Peyer's patch (tissue), 4 donors: Measurements from ENCODE around the gene PKLR. TPM values are rescaled to one million over a fixed set of nuclear protein-coding genes. Genes with fewer than 3 reads are reported as not detected.
A peak's percentile ranks its signal among the peaks of the same experiment; 100 is the strongest.

ENCODE experiments used
- DNase-seq, 3 donors: peaks; one replicate each; pipeline ENCODE4 v3.0.0-alpha.2; 2017 to 2019
- H3K27ac ChIP-seq, 4 donors: fragments of 200-600 bp; sonication (generic); one replicate each; pipeline ENCODE4 v1.5.1; 2016 to 2019
- H3K27me3 ChIP-seq, 2 donors: fragments of 200-600 bp; sonication (generic); one replicate each; pipeline ENCODE4 v1.5.1; 2019
- H3K36me3 ChIP-seq, 3 donors: fragments of 200-600 bp; sonication (generic); one replicate each; pipeline ENCODE4 v1.5.1; 2016 to 2019
- H3K4me1 ChIP-seq, 4 donors: fragments of 200-600 bp; sonication (generic); one replicate each; pipeline ENCODE4 v1.5.1; 2016 to 2019
- H3K4me3 ChIP-seq, 4 donors: fragments of 200-600 bp; sonication (generic); 1 replicate in 3 of 4; 2 replicates in 1 of 4; pipeline ENCODE4 v1.5.1; 2016 to 2019; ENCODE audit warnings: mild to moderate bottlenecking in 1 of 4
- H3K9me3 ChIP-seq, 4 donors: fragments of 200-600 bp; sonication (generic); one replicate each; pipeline ENCODE4 v1.5.1; 2016 to 2019; ENCODE audit warnings: mild to moderate bottlenecking in 1 of 4
- CTCF ChIP-seq, 6 experiments: fragments of 450-650 bp in 4 of 6; fragments of 200-600 bp in 2 of 6; sonication (generic) in 1 of 6; IDR thresholded peaks; one replicate each; pipeline ENCODE4 v1.5.1; 2017 to 2019; ENCODE audit warnings: antibody characterized with exemption in 6 of 6, mild to moderate bottlenecking in 3 of 6, moderate library complexity in 1 of 6
- POLR2A ChIP-seq, 2 donors: fragments of 450-650 bp; IDR thresholded peaks; one replicate each; pipeline ENCODE4 v1.5.1; 2017; ENCODE audit warnings: antibody characterized with exemption in 2 of 2, mild to moderate bottlenecking in 2 of 2, moderate library complexity in 2 of 2
- total RNA-seq, 4 donors: library from RNA; depleted of rRNA; stranded (reverse); fragments of >200 nt; gene quantifications; one replicate each; pipeline ENCODE4 v1.1.0, GENCODE V29; 2016

PKLR gene
- total RNA-seq, 4 donors from 2014 or later, result 35.7 to 50.5 (median 36.2) TPM; not detected in 1

- no peaks in the 10 kb centered on the region for H3K9me3 ChIP-seq
- H3K4me1 ChIP-seq, result peaks cover 4 to 27% (median 17%) of the 10 kb centered on the region in 4 donors
- TF ChIP-seq CTCF (IDR thresholded peaks at IDR 0.05), result no peak
- TF ChIP-seq POLR2A (IDR thresholded peaks at IDR 0.05), result no peak
- no peaks in the 10 kb centered on the region for H3K27me3 ChIP-seq
- no peak overlapping the region for H3K4me3 ChIP-seq
- H3K27ac ChIP-seq, result no peak overlapping the region
- H3K36me3 ChIP-seq, result peaks cover 0 to 10% (median 0%) of the 10 kb centered on the region in 3 donors
- no peak for DNase-seq
Measured at GRCh38 chr1:155253208-155253607, 48.0 kb downstream of the PKLR start.

GRCh38 chr1:155251566-155251965 is 49.7 kb downstream of the PKLR start:
- peaks cover 0 to 8% (median 0%) of the 10 kb centered on the region in 3 donors for H3K36me3 ChIP-seq
- no peaks in the 10 kb centered on the region for H3K27me3 ChIP-seq
- no peak overlapping the region for H3K4me3 ChIP-seq
- peaks cover 4 to 27% (median 17%) of the 10 kb centered on the region in 4 donors for H3K4me1 ChIP-seq
- no peaks in the 10 kb centered on the region for H3K9me3 ChIP-seq
- no peak for DNase-seq
- TF ChIP-seq CTCF (IDR thresholded peaks at IDR 0.05) (no peak), POLR2A (IDR thresholded peaks at IDR 0.05) (no peak)
- no peak overlapping the region for H3K27ac ChIP-seq

GRCh38 chr1:155250633-155251449 is 50.4 kb downstream of the PKLR start:
- no peaks in the 10 kb centered on the region for H3K27me3 ChIP-seq
- peaks cover 1 to 27% (median 17%) of the 10 kb centered on the region in 4 donors for H3K4me1 ChIP-seq
- peak overlapping the region in 3 of 4 donors; percentile 29 to 68 (median 37) for H3K27ac ChIP-seq
- H3K9me3 ChIP-seq, result no peaks in the 10 kb centered on the region
- TF ChIP-seq POLR2A (IDR thresholded peaks at IDR 0.05), result no peak
- peak; percentile 99 to 100 (median 100) for TF ChIP-seq CTCF (IDR thresholded peaks at IDR 0.05)
- DNase-seq, result peak; percentile 91 to 96 (median 95)
- H3K36me3 ChIP-seq, result peaks cover 0 to 8% (median 0%) of the 10 kb centered on the region in 3 donors
- H3K4me3 ChIP-seq, result peak overlapping the region; percentile 33 to 50 (median 43)

GRCh38 chr1:155250246-155250632 is 51.0 kb downstream of the PKLR start:
- Histone ChIP-seq H3K4me3 (peak overlapping the region; percentile 33 to 50 (median 43)), H3K27ac (peak overlapping the region in 3 of 4 donors; percentile 29 to 68 (median 37))
- no peak for DNase-seq

More at GRCh38 chr1:155250246-155250632, 51.0 kb downstream of the PKLR start:
- H3K36me3 ChIP-seq, result peaks cover 0 to 8% (median 0%) of the 10 kb centered on the region in 3 donors
- no peaks in the 10 kb centered on the region for H3K9me3 ChIP-seq
- H3K27me3 ChIP-seq, result no peaks in the 10 kb centered on the region
- TF ChIP-seq CTCF (IDR thresholded peaks at IDR 0.05), result no peak
- TF ChIP-seq POLR2A (IDR thresholded peaks at IDR 0.05), result no peak
- H3K4me1 ChIP-seq, result peaks cover 0 to 27% (median 17%) of the 10 kb centered on the region in 4 donors
